ENCODE results near the gene SLK. TPM values are rescaled to one million over a fixed set of nuclear protein-coding genes. Genes with fewer than 3 reads are reported as not detected.

SLK gene
- 20.4 and 22.7 TPM in 2 replicates for total RNA-seq

GRCh38 chr10:103966671-103967447 lies at the start of gene SLK:
SLK (plus strand) TSS chr10:103967140; CDS start chr10:103967746, 606 bp downstream.

GRCh38 chr10:103918053-103918846 lies 48.7 kb upstream of the SLK start, which contains the start of gene STN1:
STN1 (minus strand) TSS chr10:103918184; CDS start chr10:103917594, 590 bp downstream.

Other genes starting within 250 kb of the SLK start
- 9.4 and 14.4 TPM in 2 replicates for gene SH3PXD2A, start 111.6 kb upstream of the SLK start, total RNA-seq
- 22.4 and 27.1 TPM in 2 replicates for gene STN1, start 49.0 kb upstream of the SLK start, total RNA-seq
- 0.16 and 0.36 TPM in 2 replicates for gene COL17A1, start 118.7 kb downstream of the SLK start, total RNA-seq
- gene SFR1, start 155.0 kb downstream of the SLK start, total RNA-seq, result 7.1 and 10.7 TPM in 2 replicates

Measured in cardiac atrium fibroblast (primary cell).